Immature natural killer cell (primary cell): Measurements from ENCODE around the gene CFI. TPM values are rescaled to one million over a fixed set of nuclear protein-coding genes. Genes with fewer than 3 reads are reported as not detected.

Experiments used
- DNase-seq, 3 donors: peaks; one replicate each; pipeline ENCODE4 v3.0.0; 2022; ENCODE audit warnings: mixed read lengths in 1 of 3
- H3K27ac Mint-ChIP-seq, 6 donors: one replicate each; pipeline ENCODE4 v1.8.0; 2020; ENCODE audit warnings: mixed read lengths in 6 of 6, mild to moderate bottlenecking in 5 of 6, inconsistent platforms in 4 of 6, moderate library complexity in 3 of 6
- H3K27me3 Mint-ChIP-seq, 3 donors: one replicate each; pipeline ENCODE4 v1.8.0; 2020 to 2021; ENCODE audit warnings: low read depth in 3 of 3, mild to moderate bottlenecking in 3 of 3, mixed read lengths in 3 of 3, moderate library complexity in 3 of 3, inconsistent platforms in 1 of 3
- H3K36me3 Mint-ChIP-seq, 3 donors: one replicate each; pipeline ENCODE4 v1.8.0; 2020; ENCODE audit warnings: mixed read lengths in 3 of 3, inconsistent platforms in 2 of 3, mild to moderate bottlenecking in 2 of 3
- H3K4me1 Mint-ChIP-seq, 2 donors: one replicate each; pipeline ENCODE4 v1.8.0; 2020; ENCODE audit warnings: inconsistent platforms in 2 of 2, mild to moderate bottlenecking in 2 of 2, mixed read lengths in 2 of 2, moderate library complexity in 1 of 2
- H3K4me3 Mint-ChIP-seq, 5 donors: one replicate each; pipeline ENCODE4 v1.8.0; 2020; ENCODE audit warnings: mild to moderate bottlenecking in 5 of 5, mixed read lengths in 5 of 5, inconsistent platforms in 3 of 5, moderate library complexity in 3 of 5
- H3K9me3 Mint-ChIP-seq, 6 donors: one replicate each; pipeline ENCODE4 v1.8.0; 2020; ENCODE audit warnings: mild to moderate bottlenecking in 6 of 6, mixed read lengths in 6 of 6, inconsistent platforms in 4 of 6, moderate library complexity in 3 of 6
- polyA plus RNA-seq, 3 donors: library from polyadenylated mRNA; unstranded; fragments of 300-500 nt; fragmentation: Illumina TruSeq; gene quantifications; one replicate each; pipeline ENCODE4 v1.2.3, GENCODE V29; 2021

Gene CFI
- polyA plus RNA-seq, 3 donors from 2014 or later, result not detected

GRCh38 chr4:109764376-109764775 is 37.4 kb downstream of the CFI start:
- H3K4me3 Mint-ChIP-seq, result no peak overlapping the region
- H3K9me3 Mint-ChIP-seq, result peaks cover 0 to 4% (median 0%) of the 10 kb centered on the region in 6 donors
- no peaks in the 10 kb centered on the region for H3K4me1 Mint-ChIP-seq
- H3K36me3 Mint-ChIP-seq, result no peaks in the 10 kb centered on the region
- no peak overlapping the region for H3K27ac Mint-ChIP-seq
- H3K27me3 Mint-ChIP-seq, result peaks cover 4 to 10% (median 6%) of the 10 kb centered on the region in 3 donors
- DNase-seq, result no peak

GRCh38 chr4:109760682-109761081 is 41.1 kb downstream of the CFI start:
- Mint-ChIP-seq H3K4me1 (no peaks in the 10 kb centered on the region), H3K36me3 (no peaks in the 10 kb centered on the region), H3K4me3 (no peak overlapping the region), H3K9me3 (no peaks in the 10 kb centered on the region), H3K27ac (no peak overlapping the region), H3K27me3 (peaks cover 4 to 9% (median 4%) of the 10 kb centered on the region in 3 donors)
- no peak for DNase-seq

DNA sequence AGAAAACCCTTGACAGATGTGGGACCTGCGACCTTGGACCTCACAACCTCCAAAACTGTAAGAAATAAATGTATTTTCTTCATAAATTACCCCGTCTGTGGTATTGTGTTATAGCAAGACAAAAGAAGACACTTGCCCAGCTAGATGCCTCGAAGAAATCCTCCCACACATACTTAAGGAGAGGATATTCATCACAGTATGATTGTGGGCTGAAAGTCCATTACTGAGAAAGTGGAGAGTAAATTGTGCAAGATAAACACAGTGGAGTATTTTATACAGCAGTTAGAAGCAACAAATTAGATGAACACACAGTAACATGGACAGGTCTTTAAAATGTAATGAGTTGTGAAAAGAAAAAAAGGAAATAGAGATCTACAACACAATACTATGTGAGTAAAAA is 46.1 kb downstream of the CFI start:
- no peak for DNase-seq
- Mint-ChIP-seq H3K36me3 (no peaks in the 10 kb centered on the region), H3K27me3 (peaks cover 1 to 7% (median 3%) of the 10 kb centered on the region in 3 donors), H3K4me1 (no peaks in the 10 kb centered on the region), H3K4me3 (no peak overlapping the region), H3K27ac (no peak overlapping the region), H3K9me3 (no peaks in the 10 kb centered on the region)

GRCh38 chr4:109754093-109754857 is 47.5 kb downstream of the CFI start:
- no peaks in the 10 kb centered on the region for H3K4me1 Mint-ChIP-seq
- H3K27ac Mint-ChIP-seq, result no peak overlapping the region
- peak in 1 of 3 donors; percentile 5 for DNase-seq
- H3K9me3 Mint-ChIP-seq, result no peaks in the 10 kb centered on the region
- H3K36me3 Mint-ChIP-seq, result no peaks in the 10 kb centered on the region
- peaks cover 1 to 7% (median 3%) of the 10 kb centered on the region in 3 donors for H3K27me3 Mint-ChIP-seq
- no peak overlapping the region for H3K4me3 Mint-ChIP-seq

- no peak for DNase-seq
- H3K36me3 Mint-ChIP-seq, result no peaks in the 10 kb centered on the region
- H3K4me1 Mint-ChIP-seq, result no peaks in the 10 kb centered on the region
- no peak overlapping the region for H3K4me3 Mint-ChIP-seq
- H3K27ac Mint-ChIP-seq, result peak overlapping the region in 1 of 6 donors; percentile 3
- H3K27me3 Mint-ChIP-seq, result peaks cover 1 to 4% (median 3%) of the 10 kb centered on the region in 3 donors
- H3K9me3 Mint-ChIP-seq, result no peaks in the 10 kb centered on the region
Measured at GRCh38 chr4:109752525-109752924, 49.3 kb downstream of the CFI start.

DNA sequence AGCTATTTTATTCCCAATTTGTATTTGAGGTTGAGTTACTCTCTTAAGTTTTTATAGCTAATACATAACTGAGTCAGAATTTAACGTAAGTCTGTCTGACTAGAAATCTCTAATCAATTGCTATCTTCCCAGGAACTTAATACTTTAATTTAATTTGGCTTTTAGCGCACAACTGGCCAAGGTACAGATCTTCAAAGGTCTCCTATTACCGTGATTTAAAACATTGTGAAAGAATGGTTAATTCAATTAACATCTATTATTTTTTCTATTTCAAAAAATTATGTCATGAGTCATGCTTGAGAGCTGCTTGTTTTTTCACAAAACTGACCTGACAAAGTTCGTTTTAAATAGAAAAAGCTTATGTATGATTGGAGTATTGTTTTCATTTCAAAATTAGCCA is 49.9 kb downstream of the CFI start:
- H3K36me3 Mint-ChIP-seq, result no peaks in the 10 kb centered on the region
- H3K27me3 Mint-ChIP-seq, result peaks cover 1 to 4% (median 3%) of the 10 kb centered on the region in 3 donors
- DNase-seq, result no peak
- no peak overlapping the region for H3K27ac Mint-ChIP-seq
- no peaks in the 10 kb centered on the region for H3K9me3 Mint-ChIP-seq
- no peak overlapping the region for H3K4me3 Mint-ChIP-seq
- no peaks in the 10 kb centered on the region for H3K4me1 Mint-ChIP-seq

GRCh38 chr4:109750652-109751244 is 51.1 kb downstream of the CFI start:
- no peaks in the 10 kb centered on the region for H3K9me3 Mint-ChIP-seq
- H3K36me3 Mint-ChIP-seq, result no peaks in the 10 kb centered on the region
- no peak for DNase-seq
- H3K4me1 Mint-ChIP-seq, result no peaks in the 10 kb centered on the region
- no peak overlapping the region for H3K27ac Mint-ChIP-seq
- H3K27me3 Mint-ChIP-seq, result peaks cover 1 to 4% (median 3%) of the 10 kb centered on the region in 3 donors
- H3K4me3 Mint-ChIP-seq, result no peak overlapping the region

- no peaks in the 10 kb centered on the region for H3K36me3 Mint-ChIP-seq
- H3K27me3 Mint-ChIP-seq, result peaks cover 1 to 4% (median 3%) of the 10 kb centered on the region in 3 donors
- no peaks in the 10 kb centered on the region for H3K4me1 Mint-ChIP-seq
- no peak overlapping the region for H3K4me3 Mint-ChIP-seq
- H3K27ac Mint-ChIP-seq, result no peak overlapping the region
- no peak for DNase-seq
- H3K9me3 Mint-ChIP-seq, result no peaks in the 10 kb centered on the region
Measured at GRCh38 chr4:109749388-109750082, 52.3 kb downstream of the CFI start.

- Mint-ChIP-seq H3K9me3 (no peaks in the 10 kb centered on the region), H3K27ac (no peak overlapping the region), H3K36me3 (no peaks in the 10 kb centered on the region), H3K4me3 (no peak overlapping the region), H3K4me1 (no peaks in the 10 kb centered on the region), H3K27me3 (peaks cover 2 to 3% (median 3%) of the 10 kb centered on the region in 3 donors)
- no peak for DNase-seq
Measured at GRCh38 chr4:109748114-109748513, 53.7 kb downstream of the CFI start.

DNA sequence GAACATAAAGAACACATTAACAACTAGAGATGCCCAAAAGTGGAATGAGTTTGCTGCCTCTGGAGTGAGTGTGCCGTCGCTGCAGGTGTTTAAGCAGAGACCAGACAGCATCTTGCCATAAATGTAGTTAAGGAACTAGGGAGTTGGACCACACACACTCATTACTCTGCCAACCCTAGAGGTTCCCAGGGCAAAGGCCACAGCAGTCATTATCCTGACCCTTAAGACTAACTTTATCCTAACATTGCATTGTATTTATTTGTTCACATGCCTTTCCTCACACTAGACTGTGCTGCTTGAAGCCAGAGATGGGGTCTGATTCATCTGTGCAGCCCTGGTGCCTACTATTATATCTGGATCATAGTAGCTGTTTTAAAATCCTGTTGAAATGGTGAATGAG is 55.1 kb downstream of the CFI start:
- Mint-ChIP-seq H3K27ac (peak overlapping the region in 1 of 6 donors; percentile 47), H3K4me1 (no peaks in the 10 kb centered on the region), H3K27me3 (peaks cover 0 to 1% (median 0%) of the 10 kb centered on the region in 3 donors), H3K9me3 (no peaks in the 10 kb centered on the region), H3K36me3 (no peaks in the 10 kb centered on the region), H3K4me3 (no peak overlapping the region)
- no peak for DNase-seq

GRCh38 chr4:109745830-109746229 is 56.0 kb downstream of the CFI start:
- Mint-ChIP-seq H3K9me3 (no peaks in the 10 kb centered on the region), H3K4me3 (no peak overlapping the region), H3K36me3 (no peaks in the 10 kb centered on the region), H3K27me3 (peaks cover 0 to 3% (median 1%) of the 10 kb centered on the region in 3 donors), H3K27ac (no peak overlapping the region), H3K4me1 (no peaks in the 10 kb centered on the region)
- DNase-seq, result no peak

DNA sequence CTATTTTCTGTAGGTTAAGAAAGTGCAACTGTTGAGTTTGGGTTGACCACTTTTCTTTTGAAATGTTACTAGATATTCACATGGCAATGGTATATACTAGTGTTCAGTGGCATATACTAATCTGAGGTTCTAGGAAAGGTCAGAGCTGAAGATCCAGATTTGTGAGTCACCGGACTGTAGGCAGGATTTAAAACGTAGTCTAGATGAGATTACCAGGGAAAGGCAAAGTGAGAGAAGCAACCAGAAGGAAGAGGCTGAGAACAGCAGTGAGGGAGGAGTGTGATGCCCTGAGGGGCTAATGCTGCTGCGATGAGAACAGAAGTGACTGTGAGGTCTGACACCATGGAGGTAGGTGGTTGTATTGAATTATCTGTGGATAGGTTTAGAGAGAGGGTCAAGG is 62.3 kb downstream of the CFI start:
- Mint-ChIP-seq H3K36me3 (no peaks in the 10 kb centered on the region), H3K4me3 (no peak overlapping the region), H3K4me1 (no peaks in the 10 kb centered on the region), H3K27ac (no peak overlapping the region), H3K27me3 (peaks cover 1 to 6% (median 5%) of the 10 kb centered on the region in 3 donors), H3K9me3 (no peaks in the 10 kb centered on the region)
- no peak for DNase-seq

- no peaks in the 10 kb centered on the region for H3K9me3 Mint-ChIP-seq
- no peak overlapping the region for H3K4me3 Mint-ChIP-seq
- peaks cover 0 to 8% (median 5%) of the 10 kb centered on the region in 3 donors for H3K27me3 Mint-ChIP-seq
- no peak for DNase-seq
- no peak overlapping the region for H3K27ac Mint-ChIP-seq
- H3K36me3 Mint-ChIP-seq, result no peaks in the 10 kb centered on the region
- H3K4me1 Mint-ChIP-seq, result no peaks in the 10 kb centered on the region
Measured at GRCh38 chr4:109738104-109738872, 63.5 kb downstream of the CFI start.
